TTC549 (cell line): ENCODE results near the gene TRIM8.
"Not testable (repeated sequence)": the region's sequence is repeated elsewhere in the genome, so short reads cannot be mapped to it uniquely, and the experiment has no call there.

Source experiments
- FAIRE-seq: peaks from 2 replicates; lab custom pipeline; 2012; peaks lifted over from hg19 to GRCh38; lab: Jason Lieb, UNC

TRIM8 gene

GRCh38 chr10:102650655-102651454 is 6.6 kb downstream of the TRIM8 start:
- no peak for FAIRE-seq

DNA sequence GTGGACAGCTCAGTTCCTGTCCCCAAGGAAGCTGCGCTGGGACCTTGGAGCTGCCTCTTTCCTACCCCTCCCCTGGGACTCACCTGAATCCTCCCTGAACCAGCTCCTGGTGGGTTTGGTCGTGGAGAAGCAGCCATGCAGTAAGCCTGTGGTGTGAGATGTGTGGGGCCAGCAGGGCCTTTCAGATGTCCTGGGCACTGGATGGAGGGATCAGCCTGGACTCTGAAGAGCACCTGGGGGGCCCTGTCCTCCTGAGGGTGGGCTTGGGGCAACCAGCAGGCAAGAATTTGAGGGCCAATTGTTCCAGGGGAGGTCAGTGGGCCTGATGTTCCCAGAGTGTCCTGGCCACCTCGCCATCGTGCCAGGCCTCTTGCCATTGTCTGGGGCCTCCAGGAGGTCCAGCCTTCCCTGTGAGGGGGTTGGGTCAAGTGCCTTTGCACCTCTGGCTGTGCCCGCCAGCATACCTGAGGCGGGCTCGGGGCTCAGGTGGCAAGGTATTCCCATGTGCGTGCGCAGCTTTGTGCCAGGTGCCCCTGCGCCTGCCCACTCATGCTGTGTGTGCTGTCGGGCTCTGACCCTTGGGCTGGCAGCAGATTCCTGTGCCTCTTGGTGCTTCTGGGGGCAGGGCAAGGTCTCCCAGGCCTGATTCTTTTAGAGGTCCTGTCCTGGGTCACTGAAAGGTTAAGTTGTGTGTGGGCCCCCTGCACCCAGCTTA is 7.3 kb downstream of the TRIM8 start:
- no peak for FAIRE-seq

DNA sequence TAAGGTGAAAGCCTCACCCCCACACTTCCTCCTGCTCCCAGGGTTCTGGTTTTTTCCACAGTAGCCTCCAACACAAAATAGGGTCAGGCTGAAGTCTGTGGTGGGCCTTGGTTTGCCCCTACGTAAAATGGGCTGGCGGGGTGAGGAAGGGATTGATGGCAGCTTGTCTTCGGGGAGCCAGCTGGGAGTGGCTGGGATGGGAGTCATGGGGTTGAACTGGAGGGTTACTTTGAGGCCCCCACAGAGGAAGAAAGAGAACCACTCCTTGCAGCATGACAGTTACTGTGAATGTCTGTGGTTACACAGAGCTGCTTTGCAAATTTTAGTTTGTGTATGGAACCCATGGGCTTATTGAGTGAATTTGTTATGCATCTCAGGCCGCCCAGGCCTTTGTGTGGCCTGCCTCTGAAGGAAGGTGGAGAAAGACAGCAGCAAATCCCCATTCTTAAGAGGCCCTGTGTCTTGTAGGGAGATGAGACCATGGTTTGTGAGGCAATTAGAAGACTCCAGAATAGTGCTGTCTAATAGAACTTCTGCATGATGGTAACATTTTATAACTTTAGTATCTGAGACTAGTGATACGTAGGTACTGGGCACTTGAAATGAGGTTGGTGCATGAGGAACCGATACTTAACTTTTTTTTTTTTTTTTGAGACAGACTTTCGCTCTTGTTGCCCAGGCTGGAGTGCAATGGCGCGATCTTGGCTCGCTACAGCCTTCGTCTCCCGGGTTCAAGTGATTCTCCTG is 8.1 kb downstream of the TRIM8 start:
- no peak for FAIRE-seq

DNA sequence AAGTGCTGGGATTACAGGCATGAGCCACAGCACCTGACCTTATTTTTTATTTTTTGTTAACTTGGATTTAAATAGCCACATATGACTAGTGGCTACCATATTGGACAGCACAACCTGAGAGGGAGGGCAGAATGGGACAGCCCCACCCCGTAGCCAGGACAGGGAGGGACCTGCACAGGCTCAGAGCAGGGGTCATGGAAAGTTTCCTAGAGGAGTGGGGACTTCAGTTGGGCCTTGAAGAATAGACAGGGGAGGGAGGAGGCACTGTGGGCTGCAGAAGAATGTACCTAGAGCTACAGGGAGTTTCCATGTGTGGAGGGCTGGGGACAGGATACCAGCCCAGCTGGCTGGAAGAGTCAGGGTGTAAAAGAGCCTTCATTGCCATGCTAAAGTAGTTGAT is 8.8 kb downstream of the TRIM8 start:
- FAIRE-seq = no peak

- FAIRE-seq = no peak
Measured at GRCh38 chr10:102654566-102654965, 10.3 kb downstream of the TRIM8 start.

- FAIRE-seq = no peak
Measured at GRCh38 chr10:102654969-102655368, 10.7 kb downstream of the TRIM8 start.

GRCh38 chr10:102656026-102656425 is 11.7 kb downstream of the TRIM8 start:
- no peak for FAIRE-seq

DNA sequence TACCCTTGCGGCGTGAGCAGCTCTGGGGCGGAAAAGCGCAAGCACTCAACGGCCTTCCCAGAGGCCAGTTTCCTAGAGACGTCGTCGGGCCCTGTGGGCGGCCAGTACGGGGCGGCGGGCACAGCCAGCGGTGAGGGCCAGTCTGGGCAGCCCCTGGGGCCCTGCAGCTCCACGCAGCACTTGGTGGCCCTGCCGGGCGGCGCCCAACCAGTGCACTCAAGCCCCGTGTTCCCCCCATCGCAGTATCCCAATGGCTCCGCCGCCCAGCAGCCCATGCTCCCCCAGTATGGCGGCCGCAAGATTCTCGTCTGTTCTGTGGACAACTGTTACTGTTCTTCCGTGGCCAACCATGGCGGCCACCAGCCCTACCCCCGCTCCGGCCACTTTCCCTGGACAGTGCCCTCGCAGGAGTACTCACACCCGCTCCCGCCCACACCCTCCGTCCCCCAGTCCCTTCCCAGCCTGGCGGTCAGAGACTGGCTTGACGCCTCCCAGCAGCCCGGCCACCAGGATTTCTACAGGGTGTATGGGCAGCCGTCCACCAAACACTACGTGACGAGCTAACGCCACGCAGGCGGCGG is 12.6 kb downstream of the TRIM8 start:
- FAIRE-seq = no peak

DNA sequence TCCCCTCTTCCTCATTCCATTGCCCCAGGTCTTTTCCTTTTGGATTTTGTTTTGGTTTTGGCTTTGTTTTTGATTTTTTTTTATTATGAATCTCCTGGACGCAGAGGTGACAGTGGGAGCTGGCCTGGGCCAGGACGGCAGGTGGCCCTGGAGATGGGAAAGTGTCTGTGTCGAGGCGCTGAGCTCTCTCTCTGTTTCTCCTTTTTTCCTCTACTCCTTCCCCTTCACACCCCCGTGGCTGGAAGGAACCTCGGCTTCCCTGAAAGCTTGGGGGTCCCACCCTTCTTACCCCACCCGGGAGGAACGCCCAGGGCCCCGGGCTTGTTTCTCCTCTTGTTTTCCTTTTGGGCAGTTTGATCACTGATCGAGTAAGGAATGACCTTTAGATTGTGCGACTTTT is 13.2 kb downstream of the TRIM8 start:
- no peak for FAIRE-seq

DNA sequence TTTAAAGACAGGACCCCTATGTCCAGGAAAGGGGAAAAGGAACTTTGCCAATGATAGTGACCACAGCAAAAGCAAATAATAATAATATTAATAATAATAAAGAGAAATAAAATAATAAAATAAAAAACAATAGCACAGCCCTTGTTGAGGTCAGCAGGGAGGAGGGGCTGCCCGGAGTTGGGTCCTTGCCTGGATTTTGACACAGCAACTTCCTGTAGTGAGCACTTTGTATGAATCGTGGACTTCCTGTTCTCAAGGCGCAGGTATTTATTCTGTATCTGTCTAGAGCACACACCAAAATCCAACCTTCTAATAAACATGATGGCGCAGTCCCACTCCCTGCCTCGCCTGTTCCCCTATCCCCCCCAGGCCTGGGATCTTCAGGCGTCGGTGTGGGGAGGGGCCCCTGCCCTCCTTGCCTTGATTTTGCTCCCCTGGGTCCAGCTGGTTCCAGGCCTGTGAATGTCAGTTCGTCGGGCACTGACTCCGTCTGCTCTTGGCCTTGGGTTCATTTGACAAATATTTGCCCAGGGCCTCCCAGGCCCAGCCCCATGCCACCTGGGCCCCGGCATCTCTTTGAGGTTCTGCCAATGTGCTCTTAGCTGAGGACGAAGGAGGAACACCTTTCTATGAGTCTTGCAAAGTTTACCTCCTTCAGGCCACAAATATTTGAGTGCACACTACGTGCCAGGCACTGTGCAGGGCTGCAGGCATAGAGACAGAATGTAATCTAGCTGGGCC is 13.9 kb downstream of the TRIM8 start:
- no peak for FAIRE-seq

DNA sequence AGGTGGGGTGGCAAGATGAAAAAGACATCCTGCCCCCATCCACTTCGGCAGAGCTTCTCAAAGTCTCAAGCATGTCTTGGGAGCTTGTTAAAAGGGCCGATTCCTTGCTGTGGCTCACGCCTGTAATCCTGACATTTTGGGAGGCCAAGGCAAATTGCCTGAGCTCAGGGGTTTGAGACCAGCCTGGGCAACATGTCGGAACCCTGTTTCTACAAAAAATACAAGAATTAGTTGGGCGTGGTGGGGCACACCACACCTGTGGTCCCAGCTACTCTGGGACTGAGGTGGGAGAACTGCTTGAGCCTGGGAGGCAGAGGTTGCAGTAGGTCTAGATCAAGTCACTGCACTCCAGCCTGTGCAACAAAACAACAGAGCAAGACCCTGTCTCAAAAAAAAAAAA is 14.5 kb downstream of the TRIM8 start:
- no peak for FAIRE-seq

DNA sequence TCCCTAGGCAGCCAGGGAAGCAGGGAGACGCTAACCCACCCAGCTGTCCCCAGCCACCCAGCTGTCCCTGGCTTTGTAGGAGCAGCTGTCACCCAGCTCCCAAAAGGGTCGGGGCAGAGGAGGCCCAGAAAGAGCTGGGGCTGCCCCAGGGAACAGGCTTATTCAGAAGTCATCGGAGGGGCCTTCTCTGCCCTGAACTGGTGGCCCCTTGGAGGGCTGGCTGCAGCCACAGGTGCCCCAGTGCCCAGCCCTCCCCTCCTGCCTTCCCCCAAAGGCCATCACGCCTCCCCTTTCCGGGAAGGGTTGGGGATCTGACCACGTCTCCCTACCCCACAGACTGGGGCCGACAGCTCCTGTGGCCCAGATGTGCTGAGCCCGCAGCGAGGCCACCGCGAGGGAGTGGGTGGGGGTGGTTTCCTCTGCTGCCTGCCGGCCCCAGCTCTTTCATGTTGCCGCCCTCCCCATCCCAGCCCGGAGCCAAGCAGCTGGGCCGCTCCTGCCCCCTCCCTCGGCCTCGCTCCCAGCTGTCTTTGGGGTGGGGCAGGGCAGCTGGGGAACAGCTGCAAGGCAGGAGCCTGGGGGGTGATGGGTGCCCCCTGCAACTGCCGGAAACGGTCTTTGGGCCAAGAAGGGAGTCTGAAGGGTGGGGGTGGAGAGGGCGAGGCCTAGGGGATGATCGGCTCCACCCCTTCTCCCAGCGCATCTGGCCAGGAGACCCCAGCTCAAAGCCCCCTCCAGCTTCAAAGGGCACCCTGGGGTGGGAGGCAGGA is 16.8 kb downstream of the TRIM8 start:
- FAIRE-seq = no peak

- FAIRE-seq = no peak
Measured at GRCh38 chr10:102661658-102662028, 17.4 kb downstream of the TRIM8 start.

DNA sequence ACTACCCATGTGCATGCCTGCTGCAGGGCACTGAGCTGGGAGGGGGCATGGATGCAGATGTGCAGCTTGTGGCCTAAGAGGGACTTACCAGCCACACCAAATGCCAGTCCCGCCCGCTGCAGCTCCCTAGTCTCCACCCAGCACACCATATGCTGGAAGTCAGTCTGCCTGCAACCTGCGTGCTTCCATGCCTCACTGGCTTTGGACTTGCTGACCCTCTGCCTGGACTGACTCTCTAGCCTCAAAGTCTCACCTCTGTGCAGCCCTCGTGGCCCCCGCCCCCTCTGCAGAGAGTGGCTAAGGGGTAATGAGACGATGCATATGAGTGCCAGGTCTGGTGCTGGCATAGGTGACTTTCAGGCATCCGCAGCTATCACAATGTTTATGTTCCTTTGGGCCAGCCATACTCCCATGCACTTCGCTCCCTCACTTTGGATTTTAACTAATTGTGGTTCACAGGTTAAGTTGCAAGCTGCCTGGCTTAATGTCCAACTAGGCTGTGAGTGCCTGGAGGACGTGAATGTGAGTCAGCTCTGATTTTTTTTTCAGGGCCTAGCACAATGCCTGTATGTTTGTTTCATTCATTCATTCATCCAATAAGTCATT is 21.7 kb downstream of the TRIM8 start:
- FAIRE-seq = no peak

GRCh38 chr10:102667411-102667810 is 23.1 kb downstream of the TRIM8 start:
- not testable (repeated sequence) for FAIRE-seq

GRCh38 chr10:102668326-102669107 is 24.2 kb downstream of the TRIM8 start:
- no peak for FAIRE-seq

DNA sequence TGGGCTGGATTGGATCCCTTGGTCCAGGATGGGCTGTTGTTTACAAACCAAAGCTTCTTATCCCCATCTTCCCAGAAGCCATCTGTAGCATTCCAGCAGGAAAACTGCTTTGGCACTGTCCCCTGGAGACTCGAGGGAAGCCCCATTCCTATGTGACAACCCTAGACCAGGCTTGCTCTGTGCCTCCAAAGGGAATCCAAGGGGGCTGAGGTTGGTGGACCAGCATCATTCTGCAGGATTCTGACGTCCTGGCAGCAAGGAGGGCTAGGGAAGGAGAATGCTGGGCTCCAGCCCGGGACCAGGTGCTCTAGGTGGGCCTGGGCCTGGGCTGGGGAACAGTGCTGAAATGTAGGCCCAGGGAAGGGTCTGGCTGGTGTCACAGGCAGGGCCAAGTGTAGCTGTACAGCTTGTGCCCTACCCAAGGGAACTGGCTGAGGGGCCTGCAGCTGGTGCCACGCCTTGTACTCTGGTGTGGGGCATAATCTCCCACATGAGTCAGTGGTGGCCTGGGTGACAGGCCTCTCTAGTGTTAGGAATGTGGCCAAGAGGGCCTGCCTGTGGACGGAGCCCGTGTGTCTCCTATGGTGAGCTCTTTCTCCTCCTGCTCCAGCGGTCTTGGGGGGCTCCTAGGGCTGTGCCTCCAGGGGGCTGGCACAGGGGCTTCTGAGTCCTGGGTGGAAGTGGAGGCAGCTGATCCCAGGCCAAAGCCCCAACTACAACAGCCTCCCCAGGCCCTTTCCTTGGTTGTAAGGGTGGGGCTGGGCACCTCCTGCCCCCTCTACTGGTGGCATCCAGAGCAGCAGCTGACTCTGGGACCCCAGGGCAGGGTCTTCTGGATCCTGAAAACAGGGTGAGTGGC is 25.2 kb downstream of the TRIM8 start:
- FAIRE-seq = no peak

DNA sequence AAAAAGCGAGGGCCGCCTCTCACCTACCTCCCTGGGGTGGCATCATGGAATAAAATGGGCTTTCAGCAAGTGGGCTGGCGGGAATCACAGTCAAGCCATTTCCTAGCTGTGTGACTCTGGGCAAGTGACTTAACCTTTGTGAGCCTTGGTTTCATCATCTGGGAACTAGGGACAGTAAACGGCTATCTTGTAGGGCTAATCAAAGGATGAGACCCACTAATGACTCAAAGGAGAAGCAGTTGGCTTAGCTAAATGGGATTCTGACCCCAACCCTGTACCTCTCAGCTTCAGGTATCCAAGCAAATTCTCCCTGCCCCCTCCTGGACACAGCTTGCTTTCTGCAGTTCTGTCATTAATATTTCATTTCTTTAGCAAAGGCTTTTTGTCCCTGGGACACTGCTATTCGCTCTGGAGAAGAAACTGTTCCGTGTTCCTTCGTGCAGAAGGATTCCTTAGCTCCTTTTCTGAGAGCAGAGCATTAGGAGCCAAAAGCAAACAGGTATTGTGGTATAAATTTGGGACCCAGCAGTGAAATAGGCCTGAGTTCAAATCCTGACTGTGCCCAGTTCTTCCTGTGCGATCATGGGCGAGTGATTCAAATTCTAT is 25.9 kb downstream of the TRIM8 start:
- no peak for FAIRE-seq
